Fibroblast of skin of right biceps (primary cell): ENCODE results near the gene M6PR.

Experiments used
- DNase-seq: peaks from one replicate; pipeline ENCODE4 v3.0.0-alpha.2; 2013

Gene M6PR

DNA sequence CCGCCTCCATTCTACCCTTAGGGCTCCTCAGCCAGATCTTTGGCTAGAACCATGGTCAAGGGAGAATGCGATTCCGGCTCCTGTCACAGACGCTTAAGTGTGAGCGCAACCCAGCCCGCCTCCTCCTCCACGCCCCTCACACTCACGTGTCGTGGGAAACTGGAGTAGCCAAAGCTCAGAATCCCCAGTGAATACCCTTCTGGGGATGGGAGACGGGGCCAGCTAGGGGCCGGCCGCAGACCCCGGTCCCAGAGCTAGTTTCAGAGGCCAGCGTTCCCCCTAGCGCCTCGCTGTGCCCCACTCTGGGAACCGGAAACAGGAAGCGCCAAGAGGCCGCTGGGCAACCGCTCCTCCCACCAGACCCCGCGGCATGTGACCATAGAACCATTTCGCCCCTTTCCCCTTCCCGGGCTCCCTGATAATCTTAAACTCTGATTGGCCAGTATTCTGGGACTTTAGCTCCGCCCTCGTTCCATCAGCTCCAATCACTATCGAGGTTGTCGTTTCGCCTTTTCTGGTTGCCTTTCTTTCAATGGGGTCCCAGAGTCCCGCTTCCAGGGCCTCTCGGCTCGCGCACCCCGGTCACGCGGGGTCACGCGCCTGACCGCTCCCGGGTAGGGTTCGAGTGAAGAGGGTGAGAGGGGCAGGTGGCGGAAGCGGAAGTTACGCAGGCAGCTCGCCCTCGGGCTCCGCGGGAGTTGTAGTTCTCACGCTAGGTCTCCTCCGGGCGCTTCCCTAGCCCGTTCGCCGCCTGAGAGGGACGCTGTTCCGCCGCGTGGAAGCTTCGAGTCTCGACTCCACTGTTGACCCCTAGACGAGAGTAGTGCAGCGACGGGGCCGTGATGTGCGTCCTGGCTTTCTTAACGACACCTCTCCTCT lies at the start of gene M6PR:
TSS of gene M6PR (minus strand) at position 304 of the 879 bp plus-strand sequence. CDS start 3,241 bp downstream, outside the sequence.
- peak; percentile 94 for DNase-seq

DNA sequence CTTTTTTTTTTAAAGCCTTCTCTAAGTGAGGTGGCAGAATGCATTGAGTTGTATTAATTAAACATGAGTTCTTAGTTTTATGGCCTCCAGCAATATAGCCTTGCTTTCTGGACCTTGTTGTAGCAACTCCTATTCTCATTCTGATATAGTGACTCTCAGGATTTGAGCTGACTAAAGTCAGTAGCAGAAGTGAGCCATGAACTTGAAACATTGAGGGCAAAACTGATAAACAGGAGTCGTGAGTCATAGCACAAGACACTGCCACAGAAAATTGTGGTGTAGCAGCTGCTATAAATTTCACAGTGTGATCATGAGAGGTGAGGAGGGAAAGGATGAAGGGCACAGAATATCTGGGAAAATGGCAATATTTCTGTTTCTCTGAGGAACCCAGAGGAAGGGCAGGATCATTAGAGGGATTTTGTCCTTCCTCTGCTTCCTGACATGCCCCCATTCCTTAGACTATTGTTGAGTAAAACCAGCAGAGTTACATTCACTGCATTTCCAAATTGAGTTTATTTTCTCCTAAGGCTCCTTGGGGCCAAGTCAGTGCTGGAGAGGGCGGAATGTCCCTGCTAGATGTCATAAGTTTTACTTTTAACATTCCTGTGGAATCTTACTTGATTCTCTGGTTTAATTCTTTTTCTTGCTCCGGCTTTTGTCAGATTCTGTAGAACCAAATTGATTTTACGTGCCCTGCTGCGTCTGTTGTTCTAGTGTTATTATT lies 47.4 kb upstream of the M6PR start:
- peak; percentile 15 for DNase-seq

DNA sequence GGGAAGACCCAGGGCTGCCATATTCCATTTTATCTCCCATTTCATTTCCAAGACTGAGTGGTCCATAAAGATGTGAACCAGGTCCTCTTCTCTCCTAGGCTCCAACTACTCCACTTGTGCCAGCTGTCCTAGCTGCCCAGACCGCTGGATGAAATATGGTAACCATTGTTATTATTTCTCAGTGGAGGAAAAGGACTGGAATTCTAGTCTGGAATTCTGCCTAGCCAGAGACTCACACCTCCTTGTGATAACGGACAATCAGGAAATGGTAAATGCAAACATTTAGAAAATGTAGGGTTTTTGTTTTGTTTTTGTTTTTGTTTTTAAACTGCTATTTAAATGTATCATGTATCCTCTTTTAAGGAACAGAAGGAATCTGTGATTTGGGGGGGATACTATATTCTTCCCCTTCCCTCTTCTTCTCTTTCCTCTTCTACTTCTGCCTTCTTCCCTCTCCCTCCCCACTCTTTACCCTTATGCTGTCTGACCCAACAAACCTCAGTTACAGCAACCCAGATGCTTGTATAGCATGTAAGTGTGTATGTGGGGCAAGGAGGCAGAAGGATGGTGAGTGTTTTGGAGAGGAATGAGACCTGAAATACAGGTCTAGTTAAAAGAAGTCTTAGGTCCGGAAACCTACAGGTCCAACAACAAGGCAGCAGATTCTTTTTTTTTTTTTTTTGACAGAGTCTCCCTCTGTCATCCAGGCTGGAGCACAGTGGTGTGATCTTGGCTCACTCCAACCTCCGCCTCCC lies 45.8 kb upstream of the M6PR start:
- no peak for DNase-seq

- no peak for DNase-seq
Observed at GRCh38 chr12:8993827-8994226, 44.4 kb upstream of the M6PR start.

DNA sequence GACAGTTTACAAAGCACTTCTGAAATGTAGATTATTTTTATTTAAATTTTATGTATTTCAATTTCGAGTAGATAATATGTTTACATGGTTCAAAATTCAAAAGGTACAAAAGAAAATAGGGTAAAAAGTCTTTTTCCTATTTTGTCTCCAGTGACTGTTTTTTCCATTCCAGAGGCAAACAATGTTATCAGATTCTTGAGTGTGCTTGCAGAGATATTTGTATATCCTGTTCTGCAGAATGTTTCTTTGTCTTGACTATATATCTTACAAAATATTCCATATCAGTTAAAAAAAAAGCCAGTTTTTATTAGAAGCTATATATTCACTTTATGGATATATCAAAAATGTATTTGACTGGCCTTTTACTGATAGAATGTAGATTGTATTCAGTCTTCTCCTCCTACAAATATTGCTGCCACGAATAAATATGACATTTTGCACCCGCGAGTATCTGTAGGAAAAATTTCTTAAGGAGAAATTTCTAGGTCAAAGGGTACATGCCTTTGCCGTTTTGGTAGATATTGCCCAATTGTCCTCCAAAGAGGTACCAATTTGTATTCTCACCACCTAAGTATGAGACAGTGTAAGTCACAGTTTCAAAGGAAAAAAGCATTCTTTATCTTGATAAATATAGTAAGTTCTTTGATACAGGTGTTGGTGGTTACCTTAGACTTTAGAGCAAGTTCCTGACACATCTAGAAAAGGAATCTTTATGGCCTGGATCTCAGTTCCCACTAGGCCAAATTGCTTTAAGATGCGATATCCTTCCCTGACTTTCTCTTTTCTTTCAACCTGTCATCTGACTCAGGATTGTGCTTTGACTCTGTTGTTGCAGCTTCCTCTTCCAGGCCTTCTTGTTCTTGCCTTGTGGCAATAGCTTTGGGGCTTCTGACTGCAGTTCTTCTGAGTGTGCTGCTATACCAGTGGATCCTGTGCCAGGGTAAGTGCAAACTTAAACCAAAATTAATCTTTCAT lies 42.2 kb upstream of the M6PR start:
- DNase-seq: no peak

DNA sequence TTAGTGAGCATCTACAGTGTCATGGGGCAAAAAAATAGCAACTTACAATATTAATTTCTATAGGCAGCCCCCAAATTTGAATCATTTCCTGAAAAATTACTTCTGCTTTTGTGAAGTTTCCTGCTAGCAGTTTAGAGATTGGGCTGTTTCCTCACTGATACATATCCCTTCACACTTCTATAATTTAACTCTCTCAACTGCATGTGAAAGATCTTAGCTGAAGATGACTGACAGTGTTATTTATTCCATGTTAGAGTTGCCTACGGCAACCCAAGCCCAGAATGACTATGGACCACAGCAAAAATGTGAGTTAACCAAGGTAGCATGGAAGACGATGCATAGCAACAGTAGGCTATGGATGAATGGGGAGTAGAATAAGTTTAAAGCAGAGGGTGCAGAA lies 40.0 kb upstream of the M6PR start, which contains the start of gene KLRG1:
TSS of gene KLRG1 (plus strand) at position 134 of the 400 bp plus-strand sequence. CDS start at position 224, 90 bp downstream.
- no peak for DNase-seq

DNA sequence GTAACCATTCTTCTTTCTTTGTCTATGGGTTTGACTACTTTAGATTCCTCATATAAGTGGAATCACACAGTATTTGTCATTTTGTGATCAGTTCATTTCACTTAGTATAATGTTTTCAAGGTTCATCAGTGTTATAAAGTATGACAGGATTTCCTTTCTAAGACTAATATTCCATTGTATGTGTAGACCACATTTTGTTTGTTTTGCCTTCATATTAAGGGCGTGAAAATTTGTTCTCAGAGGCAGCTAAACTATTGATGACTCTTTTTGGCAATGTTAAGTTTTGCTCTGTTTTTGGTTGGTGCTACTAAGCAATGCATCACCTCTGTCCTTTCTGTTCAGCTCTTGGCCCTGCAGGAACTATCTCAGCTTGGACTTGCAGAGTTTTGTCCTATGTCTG lies 38.2 kb upstream of the M6PR start:
- DNase-seq: no peak

GRCh38 chr12:8987163-8987562 lies 37.7 kb upstream of the M6PR start:
- no peak for DNase-seq

DNA sequence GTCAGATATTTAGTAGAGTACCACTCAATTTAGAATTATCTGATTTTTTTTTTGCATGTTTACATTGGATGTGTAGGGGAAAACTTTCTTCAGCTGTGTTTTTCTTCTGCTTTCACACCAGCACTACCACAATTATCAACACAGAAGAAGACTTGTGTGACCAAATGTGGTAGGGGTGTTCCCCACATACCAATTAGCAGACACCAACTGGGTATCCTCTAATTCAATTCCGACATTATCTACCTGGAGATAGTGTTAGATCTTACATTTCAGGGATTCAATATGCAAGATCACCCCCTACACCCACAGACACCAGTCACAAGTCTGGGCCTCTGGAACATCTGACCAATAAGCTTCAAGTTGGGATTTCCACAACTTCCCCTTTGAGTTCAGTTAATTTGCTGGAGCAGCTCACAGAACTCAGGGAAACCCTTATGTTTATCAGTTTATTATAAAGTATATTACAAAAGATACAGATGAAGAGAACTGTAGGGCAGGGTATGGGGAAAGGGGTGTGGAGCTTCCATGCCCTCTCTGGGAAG lies 35.8 kb upstream of the M6PR start:
- no peak for DNase-seq

GRCh38 chr12:8980137-8980536 lies 30.7 kb upstream of the M6PR start:
- DNase-seq: no peak

DNA sequence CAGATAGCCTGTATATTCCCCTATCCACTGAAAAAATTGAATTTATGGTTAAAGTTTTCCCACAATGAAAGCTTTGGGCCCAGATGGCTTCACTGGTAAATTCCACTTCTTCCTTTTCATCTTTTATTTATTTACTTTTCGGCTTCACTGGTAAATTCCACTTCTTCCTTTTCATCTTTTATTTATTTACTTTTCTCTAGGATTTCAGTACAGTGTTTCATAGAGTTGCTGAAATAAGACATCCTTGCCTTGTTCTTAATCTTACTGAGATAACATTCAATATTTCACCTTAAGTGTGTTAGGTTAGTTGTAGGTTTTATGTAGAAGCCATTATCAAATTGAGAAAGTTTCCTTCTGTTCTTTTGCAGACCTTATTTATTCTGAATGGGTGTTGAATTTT lies 21.0 kb upstream of the M6PR start:
- no peak for DNase-seq

GRCh38 chr12:8969861-8970411 lies 20.5 kb upstream of the M6PR start:
- no peak for DNase-seq

DNA sequence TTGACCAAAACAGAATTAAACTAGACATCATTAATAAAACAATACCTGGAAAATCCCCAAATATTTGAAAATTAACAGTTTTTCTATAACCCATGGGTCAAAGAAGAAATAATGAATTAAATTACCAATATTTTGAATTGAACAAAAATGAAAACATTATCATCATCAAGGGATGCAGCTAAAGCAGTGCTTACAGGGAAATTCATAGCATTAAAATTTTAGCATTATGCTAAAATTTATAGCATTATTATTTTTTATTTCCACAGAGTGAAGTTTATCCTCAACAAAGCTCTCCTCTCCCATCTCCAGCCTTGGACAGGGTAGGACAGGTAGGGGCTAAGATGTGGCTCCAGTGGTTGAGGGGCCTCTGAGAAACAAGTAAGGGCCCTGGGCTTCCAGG lies 19.3 kb upstream of the M6PR start:
- no peak for DNase-seq

- no peak for DNase-seq
Observed at GRCh38 chr12:8960176-8960575, 10.7 kb upstream of the M6PR start.

DNA sequence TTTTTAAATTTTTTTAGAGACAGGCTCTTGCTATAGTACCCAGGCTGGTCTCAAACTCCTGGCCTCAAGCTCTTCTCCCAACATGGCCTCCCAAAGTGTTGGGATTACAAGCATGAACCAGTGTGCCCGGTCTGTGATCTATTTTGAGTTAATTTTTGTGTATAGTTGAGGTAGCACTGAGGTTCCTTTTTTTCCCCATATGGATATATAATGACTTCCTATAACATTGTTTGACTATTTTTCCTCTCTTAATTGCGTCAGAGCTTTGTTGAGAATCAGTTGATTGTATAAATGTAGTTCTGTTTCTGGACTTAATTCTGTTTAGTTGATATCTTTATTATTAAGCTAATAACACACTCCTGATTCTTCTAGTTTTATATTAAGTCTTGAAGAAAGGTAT lies 8.6 kb upstream of the M6PR start:
- no peak for DNase-seq

GRCh38 chr12:8957561-8957960 lies 8.1 kb upstream of the M6PR start:
- DNase-seq: no peak

- DNase-seq: no peak
Observed at GRCh38 chr12:8956772-8957171, 7.3 kb upstream of the M6PR start.

DNA sequence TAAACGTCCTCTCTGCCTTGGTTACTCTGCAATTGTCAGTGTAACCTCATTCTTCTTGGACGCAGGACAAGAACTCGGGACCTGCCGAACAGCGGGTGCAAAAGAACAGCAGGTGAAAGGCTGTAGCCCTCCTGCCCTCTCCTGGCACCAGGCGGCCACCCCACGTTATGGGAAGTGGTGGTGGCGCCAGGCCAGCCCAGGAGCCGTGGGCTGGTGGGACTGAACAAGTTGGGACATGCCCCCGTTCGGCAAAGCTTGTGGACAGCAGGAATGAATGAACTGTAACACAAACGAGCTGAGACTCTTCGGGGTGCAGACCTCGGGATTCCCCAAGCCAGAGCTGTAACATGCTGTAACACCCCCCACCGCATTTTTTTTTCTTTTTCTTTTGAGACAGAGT lies 6.6 kb upstream of the M6PR start:
- no peak for DNase-seq

DNA sequence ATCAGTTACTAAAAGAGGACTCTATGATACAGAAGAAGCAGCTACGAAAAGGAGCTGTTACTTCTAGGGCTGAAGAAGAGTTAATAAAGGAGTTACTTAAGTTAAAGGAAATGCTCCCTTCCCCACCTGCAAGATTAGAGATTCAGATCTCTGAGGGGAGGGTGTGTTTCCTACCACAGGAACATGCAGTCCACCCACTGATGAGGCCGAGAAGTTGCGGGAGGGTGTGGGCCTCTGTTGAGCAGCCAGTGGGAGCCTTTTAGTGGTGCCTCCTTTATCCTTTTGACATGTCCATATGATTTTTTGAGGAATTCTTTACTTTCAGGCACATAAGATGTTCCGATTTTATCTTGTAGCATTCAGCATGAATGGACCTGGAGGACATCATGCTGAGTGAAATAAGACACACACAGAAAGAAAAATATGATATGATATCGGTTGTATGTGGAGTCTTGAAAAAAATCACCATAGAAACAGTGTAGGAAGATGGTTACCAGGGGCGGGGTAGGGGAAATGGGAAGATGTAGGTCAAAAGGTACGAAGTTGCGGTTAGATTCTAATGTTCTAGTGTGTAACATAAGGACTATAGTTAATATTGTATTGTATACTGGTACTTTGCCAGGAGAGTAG lies 4.4 kb upstream of the M6PR start:
- no peak for DNase-seq

DNA sequence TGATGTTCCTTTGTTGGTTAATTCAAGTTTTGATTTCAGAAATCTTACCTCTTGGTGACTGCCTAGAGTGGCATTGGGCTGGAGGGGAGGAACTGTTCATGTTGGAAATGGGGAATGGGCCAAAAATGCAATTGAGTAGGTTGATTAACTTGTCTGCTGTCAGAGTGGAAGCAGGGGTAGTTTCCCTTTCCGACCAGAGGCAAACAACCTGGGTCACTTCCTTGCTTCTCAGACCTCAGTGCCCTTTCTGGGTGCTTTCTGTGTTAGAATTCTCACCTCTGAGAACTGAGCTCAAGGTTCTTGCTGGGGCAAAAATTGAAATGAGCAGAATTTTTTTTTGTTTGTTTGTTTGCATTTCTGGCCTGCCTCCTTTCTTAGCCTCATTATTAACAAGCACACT lies 2.3 kb upstream of the M6PR start:
- no peak for DNase-seq
